Astrocyte of the cerebellum (primary cell): ENCODE measurements around the gene DPYSL5.
A peak's percentile ranks its signal among the peaks of the same experiment; 100 is the strongest.

Experiments
- DNase-seq: peaks from one replicate; pipeline ENCODE4 v3.0.0-alpha.2; 2011; ENCODE audit warnings: low read depth
- H3K4me3 ChIP-seq: 2 replicates; pipeline ENCODE4 v1.5.1; 2011; ENCODE audit warnings: mild to moderate bottlenecking, low read depth, low read length, moderate library complexity
- in situ Hi-C: cut with HindIII; loops from 2 replicates; pipeline ENCODE4 v1.10.0; 2017; ENCODE audit warnings: low sequenced_read_pairs
- TF ChIP-seq, protein P1 (sequence below): IDR thresholded peaks from 2 replicates; pipeline ENCODE4 v1.5.1; 2012; ENCODE audit warnings: low read length, low read depth, moderate library complexity, mild to moderate bottlenecking; ENCODE audit errors: missing control alignments

The DPYSL5 gene

DNA sequence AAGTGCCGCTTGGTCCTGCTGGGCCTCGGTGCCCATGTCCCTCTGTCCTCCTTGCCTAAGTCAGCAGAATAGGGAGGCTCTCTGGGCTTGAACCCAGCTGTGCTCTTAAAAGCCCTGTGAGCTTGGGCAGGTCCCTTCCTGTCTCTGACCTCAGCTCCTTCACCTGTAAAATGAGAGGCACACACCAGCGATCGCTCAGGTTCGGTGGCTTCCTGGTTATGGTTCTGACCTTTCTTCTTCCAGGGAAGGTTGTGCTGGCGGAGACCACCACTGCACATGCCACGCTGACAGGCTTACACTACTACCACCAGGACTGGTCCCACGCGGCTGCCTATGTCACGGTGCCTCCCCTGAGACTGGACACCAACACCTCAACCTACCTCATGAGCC, 86.4 kb downstream of the DPYSL5 start:
- in situ Hi-C loops, result no loop called here
- TF ChIP-seq, protein P1, sequence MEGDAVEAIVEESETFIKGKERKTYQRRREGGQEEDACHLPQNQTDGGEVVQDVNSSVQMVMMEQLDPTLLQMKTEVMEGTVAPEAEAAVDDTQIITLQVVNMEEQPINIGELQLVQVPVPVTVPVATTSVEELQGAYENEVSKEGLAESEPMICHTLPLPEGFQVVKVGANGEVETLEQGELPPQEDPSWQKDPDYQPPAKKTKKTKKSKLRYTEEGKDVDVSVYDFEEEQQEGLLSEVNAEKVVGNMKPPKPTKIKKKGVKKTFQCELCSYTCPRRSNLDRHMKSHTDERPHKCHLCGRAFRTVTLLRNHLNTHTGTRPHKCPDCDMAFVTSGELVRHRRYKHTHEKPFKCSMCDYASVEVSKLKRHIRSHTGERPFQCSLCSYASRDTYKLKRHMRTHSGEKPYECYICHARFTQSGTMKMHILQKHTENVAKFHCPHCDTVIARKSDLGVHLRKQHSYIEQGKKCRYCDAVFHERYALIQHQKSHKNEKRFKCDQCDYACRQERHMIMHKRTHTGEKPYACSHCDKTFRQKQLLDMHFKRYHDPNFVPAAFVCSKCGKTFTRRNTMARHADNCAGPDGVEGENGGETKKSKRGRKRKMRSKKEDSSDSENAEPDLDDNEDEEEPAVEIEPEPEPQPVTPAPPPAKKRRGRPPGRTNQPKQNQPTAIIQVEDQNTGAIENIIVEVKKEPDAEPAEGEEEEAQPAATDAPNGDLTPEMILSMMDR, result no peak
- DNase-seq, result no peak
- H3K4me3 ChIP-seq, result no peak overlapping the region

DNA sequence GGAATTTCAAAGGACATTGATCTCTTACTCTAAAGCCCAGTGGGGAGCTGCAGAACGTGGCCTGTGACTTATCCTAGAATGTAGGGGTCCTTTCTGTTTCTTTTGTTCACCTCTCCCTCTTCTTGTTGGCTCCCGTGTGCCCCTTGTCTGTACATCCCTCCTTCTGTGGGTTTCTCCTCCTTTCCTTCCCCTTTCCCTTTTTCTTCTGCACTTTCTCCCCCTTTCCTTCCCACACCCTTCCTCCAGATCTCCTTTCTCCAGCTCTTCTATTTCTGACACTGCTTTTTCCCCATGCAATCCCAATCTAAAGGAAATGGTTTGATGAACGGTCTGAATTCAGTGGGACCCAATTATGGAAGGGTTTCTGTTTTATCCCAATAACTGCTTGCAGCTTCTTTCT, 87.1 kb downstream of the DPYSL5 start:
- TF ChIP-seq, protein P1, result no peak
- DNase-seq, result no peak
- no peak overlapping the region for H3K4me3 ChIP-seq
- in situ Hi-C loops, result no loop called here

DNA sequence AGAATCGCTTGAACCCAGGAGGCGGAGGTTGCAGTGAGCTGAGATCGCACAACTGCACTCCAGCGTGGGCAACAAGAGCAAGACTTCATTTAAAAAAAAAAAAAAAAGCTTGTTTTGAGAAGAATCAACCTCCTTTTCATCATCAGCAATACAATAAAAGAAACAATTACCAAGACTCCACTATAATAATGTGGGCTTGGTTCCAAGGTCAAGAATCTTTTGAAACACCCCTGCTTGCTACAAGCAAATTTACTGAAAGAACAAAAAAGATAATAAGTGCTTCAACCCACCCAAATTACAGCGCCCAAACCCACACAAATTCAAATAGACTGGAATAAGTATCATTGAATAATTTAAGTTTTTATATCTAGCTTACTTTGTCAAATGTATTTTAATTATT, 88.9 kb downstream of the DPYSL5 start:
- in situ Hi-C loops, result no loop called here

DNA sequence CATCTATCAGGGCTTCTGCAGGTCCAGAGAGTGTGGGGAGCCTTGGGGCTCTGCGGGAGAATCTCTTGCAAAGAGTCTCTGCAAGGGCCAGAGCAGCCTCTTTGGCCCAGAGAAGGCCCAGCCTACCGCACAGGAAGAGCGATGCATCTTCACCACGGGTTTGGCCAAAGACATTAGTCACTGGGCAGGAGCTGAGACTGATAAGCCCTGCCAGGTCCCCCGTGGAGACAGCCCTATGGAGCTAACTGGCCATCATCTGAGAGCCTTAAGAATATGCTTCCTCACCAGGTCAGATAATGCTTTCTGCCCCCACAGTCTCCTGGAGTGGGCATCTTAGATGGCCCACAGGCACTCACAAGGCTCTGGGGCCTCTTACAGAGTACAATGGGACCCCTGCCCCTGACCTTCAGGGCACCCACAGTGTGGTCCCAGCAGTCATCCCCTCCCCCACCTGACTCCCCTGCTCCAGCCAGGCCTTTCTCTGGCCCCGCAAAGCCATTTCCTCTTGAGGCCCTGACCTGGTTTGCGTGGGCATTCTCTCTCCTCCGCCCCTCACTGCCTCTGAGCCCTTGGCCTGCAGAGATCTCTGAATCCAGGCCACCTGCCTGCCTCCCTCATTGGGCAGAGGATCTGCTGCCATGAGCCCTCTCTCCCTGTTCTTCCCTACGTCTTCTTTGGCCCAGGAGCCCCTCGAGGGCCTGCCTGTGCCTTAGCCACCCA, 90.6 kb downstream of the DPYSL5 start:
- in situ Hi-C loops, result no loop called here
- TF ChIP-seq, protein P1, result no peak
- H3K4me3 ChIP-seq, result no peak overlapping the region
- peak; percentile 5 for DNase-seq

More for the DNA sequence above, 88.9 kb downstream of the DPYSL5 start:
- DNase-seq, result no peak
- H3K4me3 ChIP-seq, result no peak overlapping the region
- TF ChIP-seq, protein P1, result no peak

DNA sequence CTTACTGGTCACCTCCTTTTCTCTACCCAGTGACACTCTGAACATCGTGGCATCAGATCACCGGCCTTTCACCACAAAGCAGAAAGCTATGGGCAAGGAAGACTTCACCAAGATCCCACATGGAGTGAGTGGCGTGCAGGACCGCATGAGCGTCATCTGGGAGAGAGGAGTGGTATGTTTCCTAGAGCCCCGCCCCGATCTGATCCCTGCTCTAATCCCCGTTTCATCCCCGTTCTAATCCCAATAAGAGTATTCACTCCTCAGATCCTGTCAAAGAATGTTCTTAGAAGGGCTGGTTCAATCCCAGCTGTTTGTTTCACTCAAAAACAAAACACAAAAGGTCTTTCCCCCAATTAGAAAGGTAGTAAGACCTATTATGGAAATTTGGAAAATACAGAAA, 92.1 kb downstream of the DPYSL5 start:
- H3K4me3 ChIP-seq, result no peak overlapping the region
- DNase-seq, result no peak
- in situ Hi-C loops, result no loop called here
- TF ChIP-seq, protein P1, result no peak

DNA sequence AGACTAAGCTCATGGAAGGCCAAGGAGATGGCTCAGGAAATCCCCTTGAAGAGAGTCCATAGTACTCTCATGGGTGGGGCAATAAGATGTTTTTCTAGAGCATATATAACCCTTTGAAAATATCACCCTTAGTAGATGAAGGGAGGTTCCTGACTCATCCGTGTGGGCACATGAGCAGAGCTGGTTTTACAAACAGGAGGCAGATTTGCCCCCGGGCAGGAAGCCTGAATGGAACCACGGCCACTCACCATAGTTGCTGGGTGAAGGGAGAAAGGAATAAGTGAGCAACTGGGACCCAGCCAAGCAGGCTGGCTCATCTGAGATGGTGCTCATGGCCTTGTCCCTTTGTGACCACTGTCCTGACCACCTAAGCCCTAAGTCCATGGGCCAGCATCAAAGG, 93.6 kb downstream of the DPYSL5 start:
- in situ Hi-C loops, result no loop called here
- no peak for DNase-seq
- TF ChIP-seq, protein P1, result no peak
- H3K4me3 ChIP-seq, result no peak overlapping the region
